Panc1 (cell line): ENCODE results near the gene IGFBP5. TPM values are rescaled to one million over a fixed set of nuclear protein-coding genes. Genes with fewer than 3 reads are reported as not detected.

ENCODE experiments used
- ATAC-seq: fragments of 200-7000 bp; cut with Tn5 transposase; 2 replicates; pipeline ENCODE4 v1.9.1; 2020; ENCODE audit warnings: mild to moderate bottlenecking, moderate library complexity
- BruUV-seq: library from RNA; stranded (reverse); fragments of 400-500 nt; replicated peaks from 2 replicates; lab custom pipeline; 2021; lab: Mats Ljungman, UMichigan
- CTCF ChIA-PET: fragments of 300-600 bp; sonication (Branson Sonifier 250); formaldehyde crosslinking; loops from one replicate; lab custom pipeline; 2022; ENCODE audit warnings: antibody characterized with exemption; lab: Charles Lee
- POLR2A ChIA-PET: fragments of 300-600 bp; sonication (Branson Sonifier 250); formaldehyde crosslinking; loops from one replicate; lab custom pipeline; 2022; ENCODE audit warnings: antibody characterized with exemption; lab: Charles Lee
- DNase-seq: peaks from one replicate; pipeline ENCODE4 v3.0.0-alpha.2; 2010; ENCODE audit warnings: low read depth, low spot score
- H3K27ac ChIP-seq: 2 replicates; pipeline ENCODE4 v1.5.1; 2011; ENCODE audit warnings: mild to moderate bottlenecking, low read length, inconsistent platforms
- H3K27me3 ChIP-seq: fragments of 200-500 bp; sonication (Bioruptor generic); 2 replicates; pipeline ENCODE4 v1.6.0; 2014; ENCODE audit warnings: low read length, inconsistent platforms; ENCODE audit not compliant: control insufficient read depth, insufficient read depth
- H3K36me3 ChIP-seq: fragments of 200-500 bp; sonication (Bioruptor generic); 2 replicates; pipeline ENCODE4 v1.5.1; 2014; ENCODE audit warnings: inconsistent platforms, mild to moderate bottlenecking, low read length, moderate library complexity; ENCODE audit not compliant: control insufficient read depth, insufficient read depth
- H3K4me1 ChIP-seq: 2 replicates; pipeline ENCODE4 v1.5.1; 2011; ENCODE audit warnings: inconsistent platforms, mild to moderate bottlenecking, low read length, moderate library complexity; ENCODE audit not compliant: control insufficient read depth, insufficient read depth
- H3K4me3 ChIP-seq, 2 experiments: 2 replicates each; pipeline ENCODE4 v1.5.1; 2011 to 2012; ENCODE audit warnings: low read depth in 2 of 2, low read length in 2 of 2, mild to moderate bottlenecking in 2 of 2, inconsistent platforms in 1 of 2, moderate library complexity in 1 of 2
- H3K9me3 ChIP-seq: fragments of 200-500 bp; sonication (Bioruptor generic); 2 replicates; pipeline ENCODE4 v1.5.1; 2014; ENCODE audit warnings: low read depth, mild to moderate bottlenecking, inconsistent platforms, low read length, moderate library complexity; ENCODE audit not compliant: control insufficient read depth, insufficient read depth
- CTCF ChIP-seq: fragments of 450-650 bp; IDR thresholded peaks from 2 replicates; pipeline ENCODE4 v1.5.1; 2017; ENCODE audit warnings: mild to moderate bottlenecking
- POLR2AphosphoS5 ChIP-seq: IDR thresholded peaks from 2 replicates; pipeline ENCODE4 v1.6.1; 2012; ENCODE audit warnings: mild to moderate bottlenecking, low read depth, low read length, moderate library complexity
- SIN3A ChIP-seq: IDR thresholded peaks from 2 replicates; pipeline ENCODE4 v1.6.1; 2012; ENCODE audit warnings: low read depth, mild to moderate bottlenecking, low read length, moderate library complexity, borderline replicate concordance; ENCODE audit not compliant: insufficient read depth
- TCF7L2 ChIP-seq: IDR thresholded peaks from 2 replicates; pipeline ENCODE4 v1.6.1; 2011; ENCODE audit warnings: mild to moderate bottlenecking, low read depth, low read length, inconsistent platforms
- in situ Hi-C: cut with HindIII; loops from 2 replicates; pipeline ENCODE4 v1.10.0; 2016; ENCODE audit warnings: low sequenced_read_pairs, low pct_unique_long_range_greater_than_20kb
- intact Hi-C: fragments of 100-400 bp; cut with micrococcal nuclease; formaldehyde crosslinking; loops from one replicate; pipeline ENCODE4 v1.10.0; 2022; ENCODE audit not compliant: unreplicated experiment
- total RNA-seq: library from RNA; stranded (reverse); gene quantifications from one replicate; pipeline ENCODE4 v1.2.1, GENCODE V29; 2021; ENCODE audit not compliant: unreplicated experiment
- TF ChIP-seq, protein P1 (sequence below), 2 experiments: IDR thresholded peaks; 2 replicates each; pipeline ENCODE4 v1.6.1; 2011 to 2012; ENCODE audit warnings: low read depth in 2 of 2, control low read depth in 1 of 2, low read length in 1 of 2, mild to moderate bottlenecking in 1 of 2, moderate library complexity in 1 of 2; ENCODE audit not compliant: insufficient read depth in 1 of 2

IGFBP5 gene
- total RNA-seq, 1 experiment from 2014 or later = 1.9 TPM

DNA sequence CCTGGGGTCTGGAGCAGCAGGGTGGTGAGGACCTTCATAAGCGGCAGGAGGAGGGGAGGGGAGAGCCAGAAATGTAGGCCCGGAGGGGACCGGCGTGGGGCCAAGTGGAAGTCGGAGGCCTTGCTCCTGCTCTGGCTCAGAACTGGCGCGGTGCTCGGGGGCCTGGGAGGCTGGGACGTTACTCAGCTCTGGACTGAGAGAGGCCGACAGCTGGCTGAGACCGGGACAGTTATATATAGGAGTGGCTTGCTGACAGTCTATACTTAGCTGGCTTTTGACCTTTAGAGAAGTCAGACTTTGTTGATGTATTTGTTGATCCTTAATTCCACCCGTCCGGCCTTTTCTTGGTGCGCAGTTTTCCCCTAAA is 15.7 kb downstream of the IGFBP5 start:
- TF ChIP-seq POLR2AphosphoS5 (no peak), CTCF (no peak), TCF7L2 (no peak), SIN3A (no peak)
- TF ChIP-seq, protein P1, sequence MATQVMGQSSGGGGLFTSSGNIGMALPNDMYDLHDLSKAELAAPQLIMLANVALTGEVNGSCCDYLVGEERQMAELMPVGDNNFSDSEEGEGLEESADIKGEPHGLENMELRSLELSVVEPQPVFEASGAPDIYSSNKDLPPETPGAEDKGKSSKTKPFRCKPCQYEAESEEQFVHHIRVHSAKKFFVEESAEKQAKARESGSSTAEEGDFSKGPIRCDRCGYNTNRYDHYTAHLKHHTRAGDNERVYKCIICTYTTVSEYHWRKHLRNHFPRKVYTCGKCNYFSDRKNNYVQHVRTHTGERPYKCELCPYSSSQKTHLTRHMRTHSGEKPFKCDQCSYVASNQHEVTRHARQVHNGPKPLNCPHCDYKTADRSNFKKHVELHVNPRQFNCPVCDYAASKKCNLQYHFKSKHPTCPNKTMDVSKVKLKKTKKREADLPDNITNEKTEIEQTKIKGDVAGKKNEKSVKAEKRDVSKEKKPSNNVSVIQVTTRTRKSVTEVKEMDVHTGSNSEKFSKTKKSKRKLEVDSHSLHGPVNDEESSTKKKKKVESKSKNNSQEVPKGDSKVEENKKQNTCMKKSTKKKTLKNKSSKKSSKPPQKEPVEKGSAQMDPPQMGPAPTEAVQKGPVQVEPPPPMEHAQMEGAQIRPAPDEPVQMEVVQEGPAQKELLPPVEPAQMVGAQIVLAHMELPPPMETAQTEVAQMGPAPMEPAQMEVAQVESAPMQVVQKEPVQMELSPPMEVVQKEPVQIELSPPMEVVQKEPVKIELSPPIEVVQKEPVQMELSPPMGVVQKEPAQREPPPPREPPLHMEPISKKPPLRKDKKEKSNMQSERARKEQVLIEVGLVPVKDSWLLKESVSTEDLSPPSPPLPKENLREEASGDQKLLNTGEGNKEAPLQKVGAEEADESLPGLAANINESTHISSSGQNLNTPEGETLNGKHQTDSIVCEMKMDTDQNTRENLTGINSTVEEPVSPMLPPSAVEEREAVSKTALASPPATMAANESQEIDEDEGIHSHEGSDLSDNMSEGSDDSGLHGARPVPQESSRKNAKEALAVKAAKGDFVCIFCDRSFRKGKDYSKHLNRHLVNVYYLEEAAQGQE (IDR thresholded peaks at IDR 0.05; ENCODE audit: insufficient read depth in 1 of 2, low read depth in 2 of 2, low read length in 1 of 2) = no peak
- ChIA-PET POLR2A (no interaction called here), CTCF (no interaction called here)
- Histone ChIP-seq H3K36me3 (no peaks in the 10 kb centered on the region), H3K4me3 (no peak overlapping the region), H3K27me3 (peaks cover 3% of the 10 kb centered on the region; the same call in 1 of the 2 replicates), H3K9me3 (no peaks in the 10 kb centered on the region), H3K4me1 (no peaks in the 10 kb centered on the region; the same call in 1 of the 2 replicates), H3K27ac (no peak overlapping the region)
- intact Hi-C loops (loop anchor here (5.0 kb wide), 1 partner anchor 833 kb away; no protein-coding TSS in a partner anchor), in situ Hi-C loops (no loop called here)
- DNase-seq (no peak), ATAC-seq (no peak)
- no TSS peak for BruUV-seq

GRCh38 chr2:216678813-216679657 is 16.3 kb downstream of the IGFBP5 start:
- Histone ChIP-seq H3K36me3 (no peaks in the 10 kb centered on the region), H3K9me3 (no peaks in the 10 kb centered on the region), H3K27me3 (peaks cover 3% of the 10 kb centered on the region; the same call in 1 of the 2 replicates), H3K4me1 (no peaks in the 10 kb centered on the region; the same call in 1 of the 2 replicates), H3K4me3 (no peak overlapping the region), H3K27ac (no peak overlapping the region)
- intact Hi-C loops (no loop called here), in situ Hi-C loops (no loop called here)
- POLR2A ChIA-PET = no interaction called here
- CTCF ChIA-PET = no interaction called here
- ATAC-seq (no peak), DNase-seq (no peak)
- TF ChIP-seq, protein P1 (IDR thresholded peaks at IDR 0.05; ENCODE audit: insufficient read depth in 1 of 2, low read depth in 2 of 2, low read length in 1 of 2) = no peak
- no TSS peak for BruUV-seq
